ENCODE measurements around the gene UCP3. TPM values are rescaled to one million over a fixed set of nuclear protein-coding genes. Genes with fewer than 3 reads are reported as not detected.

Gene UCP3
- total RNA-seq, 3 donors from 2014 or later, result 1.6 to 5.9 (median 1.8) TPM

- H3K36me3 ChIP-seq, result no peaks in the 10 kb centered on the region
- no peaks in the 10 kb centered on the region for H3K27me3 ChIP-seq
- TF ChIP-seq CTCF (IDR thresholded peaks at IDR 0.05) (no peak), POLR2AphosphoS5 (IDR thresholded peaks at IDR 0.05) (no peak), POLR2A (IDR thresholded peaks at IDR 0.05) (no peak)
- peak overlapping the region; percentile 7 to 21 for H3K27ac ChIP-seq
- no peak for DNase-seq (ENCODE audit: low spot score in 2 of 2)
- no peak overlapping the region for H3K4me3 ChIP-seq
- H3K4me1 ChIP-seq, result no peaks in the 10 kb centered on the region
- H3K9me3 ChIP-seq, result no peaks in the 10 kb centered on the region
- intact Hi-C loops (cut with DNase I; ENCODE audit: low total_unique reads), result loop anchor here (5.0 kb wide), 1 partner anchor 193 kb away; no protein-coding TSS in a partner anchor
Measured at GRCh38 chr11:74004759-74005615, 3.9 kb downstream of the UCP3 start.

GRCh38 chr11:74004046-74004695, 4.7 kb downstream of the UCP3 start:
- Histone ChIP-seq H3K36me3 (no peaks in the 10 kb centered on the region), H3K4me3 (no peak overlapping the region), H3K4me1 (no peaks in the 10 kb centered on the region), H3K27me3 (no peaks in the 10 kb centered on the region), H3K27ac (peak overlapping the region; percentile 7 to 21), H3K9me3 (no peaks in the 10 kb centered on the region)
- intact Hi-C loops (cut with DNase I; ENCODE audit: low total_unique reads), result no loop called here
- TF ChIP-seq POLR2A (IDR thresholded peaks at IDR 0.05), result no peak
- no peak for TF ChIP-seq POLR2AphosphoS5 (IDR thresholded peaks at IDR 0.05)
- TF ChIP-seq CTCF (IDR thresholded peaks at IDR 0.05), result no peak
- DNase-seq (ENCODE audit: low spot score in 2 of 2), result no peak

GRCh38 chr11:74002832-74003231, 6.1 kb downstream of the UCP3 start:
- H3K27me3 ChIP-seq, result no peaks in the 10 kb centered on the region
- no peaks in the 10 kb centered on the region for H3K36me3 ChIP-seq
- no peaks in the 10 kb centered on the region for H3K4me1 ChIP-seq
- no peak overlapping the region for H3K4me3 ChIP-seq
- no peak for TF ChIP-seq POLR2AphosphoS5 (IDR thresholded peaks at IDR 0.05)
- no peak for TF ChIP-seq CTCF (IDR thresholded peaks at IDR 0.05)
- TF ChIP-seq POLR2A (IDR thresholded peaks at IDR 0.05), result no peak
- no peak overlapping the region for H3K27ac ChIP-seq
- intact Hi-C loops (cut with DNase I; ENCODE audit: low total_unique reads), result no loop called here
- no peaks in the 10 kb centered on the region for H3K9me3 ChIP-seq
- DNase-seq (ENCODE audit: low spot score in 2 of 2), result no peak

- Histone ChIP-seq H3K4me3 (no peak overlapping the region), H3K27ac (no peak overlapping the region), H3K27me3 (no peaks in the 10 kb centered on the region), H3K4me1 (no peaks in the 10 kb centered on the region), H3K36me3 (no peaks in the 10 kb centered on the region), H3K9me3 (no peaks in the 10 kb centered on the region)
- TF ChIP-seq POLR2AphosphoS5 (IDR thresholded peaks at IDR 0.05) (no peak), POLR2A (IDR thresholded peaks at IDR 0.05) (no peak), CTCF (IDR thresholded peaks at IDR 0.05) (no peak)
- intact Hi-C loops (cut with DNase I; ENCODE audit: low total_unique reads), result no loop called here
- no peak for DNase-seq (ENCODE audit: low spot score in 2 of 2)
Measured at GRCh38 chr11:74001822-74002286, 7.0 kb downstream of the UCP3 start.

Data from breast epithelium (tissue), 4 donors.